ENCODE data around the gene RBM4B.
"Not testable (repeated sequence)": the region's sequence is repeated elsewhere in the genome, so short reads cannot be mapped to it uniquely, and the experiment has no call there.

Gene RBM4B

GRCh38 chr11:66686100-66686785 is 8.6 kb upstream of the RBM4B start:
- DNase-seq: no peak

GRCh38 chr11:66685276-66686099 is 7.8 kb upstream of the RBM4B start:
- DNase-seq: no peak

GRCh38 chr11:66684635-66685034 is 6.9 kb upstream of the RBM4B start:
- DNase-seq: no peak

- no peak for DNase-seq
These were observed 6.2 kb upstream of the RBM4B start for GRCh38 chr11:66683877-66684276.

GRCh38 chr11:66680966-66681645 is 3.4 kb upstream of the RBM4B start:
- DNase-seq: no peak

GRCh38 chr11:66676931-66677598 is 622 bp downstream of the RBM4B start:
- no peak for DNase-seq

- no peak for DNase-seq
These were observed 1.3 kb downstream of the RBM4B start for GRCh38 chr11:66676282-66676919.

GRCh38 chr11:66674964-66675602 is 2.6 kb downstream of the RBM4B start:
- no peak for DNase-seq

GRCh38 chr11:66670816-66671215 is 6.9 kb downstream of the RBM4B start:
- no peak for DNase-seq

GRCh38 chr11:66665369-66665768 is 12.3 kb downstream of the RBM4B start:
- no peak for DNase-seq

- DNase-seq: no peak
These were observed 13.9 kb downstream of the RBM4B start for GRCh38 chr11:66663741-66664296.

- no peak for DNase-seq
These were observed 17.9 kb downstream of the RBM4B start for GRCh38 chr11:66659763-66660162.

- DNase-seq: no peak
These were observed 24.6 kb downstream of the RBM4B start for GRCh38 chr11:66653123-66653522.

GRCh38 chr11:66652651-66653050 is 25.0 kb downstream of the RBM4B start:
- DNase-seq: no peak

GRCh38 chr11:66651016-66651415 is 26.7 kb downstream of the RBM4B start:
- DNase-seq: no peak

GRCh38 chr11:66649903-66650302 is 27.8 kb downstream of the RBM4B start:
- no peak for DNase-seq

GRCh38 chr11:66646828-66647227 is 30.9 kb downstream of the RBM4B start:
- DNase-seq: no peak

- no peak for DNase-seq
These were observed 33.8 kb downstream of the RBM4B start for GRCh38 chr11:66643745-66644437.

GRCh38 chr11:66641834-66642233 is 35.9 kb downstream of the RBM4B start:
- no peak for DNase-seq

GRCh38 chr11:66639814-66640340 is 37.8 kb downstream of the RBM4B start:
- DNase-seq: not testable (repeated sequence)
